ENCODE data around the gene FSD1.
A peak's percentile ranks its signal among the peaks of the same experiment; 100 is the strongest.
"Not testable (repeated sequence)": the region's sequence is repeated elsewhere in the genome, so short reads cannot be mapped to it uniquely, and the experiment has no call there.

Gene FSD1

GRCh38 chr19:4320419-4320818 is 16.0 kb downstream of the FSD1 start:
- DNase-seq, result no peak

- no peak for DNase-seq
These were observed 18.7 kb downstream of the FSD1 start for GRCh38 chr19:4322942-4323665.

- no peak for DNase-seq
These were observed 19.3 kb downstream of the FSD1 start for GRCh38 chr19:4323692-4324091.

GRCh38 chr19:4324228-4324627 is 19.8 kb downstream of the FSD1 start:
- DNase-seq, result no peak

GRCh38 chr19:4326215-4326836 is 21.9 kb downstream of the FSD1 start:
- no peak for DNase-seq

- no peak for DNase-seq
These were observed 22.4 kb downstream of the FSD1 start for GRCh38 chr19:4326837-4327251.

- DNase-seq, result no peak
These were observed 23.0 kb downstream of the FSD1 start for GRCh38 chr19:4327252-4327876.

- no peak for DNase-seq
These were observed 23.5 kb downstream of the FSD1 start for GRCh38 chr19:4327877-4328242.

- DNase-seq, result no peak
These were observed 24.0 kb downstream of the FSD1 start for GRCh38 chr19:4328243-4328990.

- not testable (repeated sequence) for DNase-seq
These were observed 24.7 kb downstream of the FSD1 start for GRCh38 chr19:4328991-4329681.

- DNase-seq, result no peak
These were observed 25.5 kb downstream of the FSD1 start for GRCh38 chr19:4329858-4330257.

GRCh38 chr19:4334929-4335570 is 30.7 kb downstream of the FSD1 start:
- DNase-seq, result no peak

GRCh38 chr19:4337906-4338440 is 33.6 kb downstream of the FSD1 start:
- DNase-seq, result no peak

- DNase-seq, result peak in 1 of 2 experiments; percentile 30
These were observed 34.3 kb downstream of the FSD1 start, which contains the start of gene STAP2 for GRCh38 chr19:4338441-4339355. Gene STAP2, minus strand, starts transcription at chr19:4338827. Its CDS starts 74 bp downstream, at chr19:4338753.

GRCh38 chr19:4342314-4342614 is 37.9 kb downstream of the FSD1 start:
- DNase-seq, result no peak

- DNase-seq, result peak; percentile 99
These were observed 38.4 kb downstream of the FSD1 start for GRCh38 chr19:4342615-4343369.

GRCh38 chr19:4343370-4344307 is 39.2 kb downstream of the FSD1 start, which contains the start of gene MPND:
Gene MPND, plus strand, starts transcription at chr19:4343562. Its CDS starts 32 bp downstream, at chr19:4343594.
- DNase-seq, result peak; percentile 72 to 88

- no peak for DNase-seq
These were observed 41.1 kb downstream of the FSD1 start for GRCh38 chr19:4345342-4346019.

Data from SHP77 (cell line).